ENCODE measurements around the gene MTMR6.

- TF ChIP-seq CTCF (IDR thresholded peaks at IDR 0.05; ENCODE audit: borderline replicate concordance, extremely low read depth, low read length, poor library complexity, severe bottlenecking) (no peak), EZH2 (IDR thresholded peaks at IDR 0.05; ENCODE audit: borderline replicate concordance, low read depth, low read length, severe bottlenecking) (no peak)
Measured at GRCh38 chr13:25218019-25218418, 69.3 kb downstream of the MTMR6 start.

Data from DND-41 (cell line).